Suprapubic skin (tissue), 3 donors: ENCODE results near the gene NPIPB12.
"Not testable (repeated sequence)": the region's sequence is repeated elsewhere in the genome, so short reads cannot be mapped to it uniquely, and the experiment has no call there.

Source experiments
- CTCF ChIP-seq, 2 donors: fragments of 200-600 bp in 1 of 2; fragments of 450-650 bp in 1 of 2; sonication (generic) in 1 of 2; IDR thresholded peaks; one replicate each; pipeline ENCODE4 v1.5.1; 2016 to 2019; ENCODE audit warnings: antibody characterized with exemption in 2 of 2, mild to moderate bottlenecking in 1 of 2, moderate library complexity in 1 of 2
- EP300 ChIP-seq: sonication (generic); formaldehyde crosslinking; IDR thresholded peaks from one replicate; pipeline ENCODE4 v1.6.1; 2017; ENCODE audit warnings: antibody characterized with exemption
- POLR2A ChIP-seq, 2 donors: fragments of 450-650 bp; IDR thresholded peaks; one replicate each; pipeline ENCODE4 v1.6.1; 2017; ENCODE audit warnings: antibody characterized with exemption in 2 of 2, mild to moderate bottlenecking in 2 of 2, moderate library complexity in 2 of 2

GRCh38 chr16:29469660-29470059, 36.5 kb downstream of the NPIPB12 start:
- TF ChIP-seq CTCF (IDR thresholded peaks at IDR 0.05); POLR2A (IDR thresholded peaks at IDR 0.05); EP300: not testable (repeated sequence)
